ENCODE measurements around the gene KRT31.

KRT31 gene

GRCh38 chr17:41418116-41418860, 20.9 kb upstream of the KRT31 start:
- no peak overlapping the region for H3K27ac ChIP-seq
- H3K4me3 ChIP-seq: no peak overlapping the region
- DNase-seq (ENCODE audit: low spot score): no peak
- TF ChIP-seq CTCF (IDR thresholded peaks at IDR 0.05): no peak

- DNase-seq (ENCODE audit: low spot score): no peak
- Histone ChIP-seq H3K4me3 (no peak overlapping the region), H3K27ac (no peak overlapping the region)
- TF ChIP-seq CTCF (IDR thresholded peaks at IDR 0.05): no peak
Measured at GRCh38 chr17:41417576-41418015, 20.2 kb upstream of the KRT31 start.

- Histone ChIP-seq H3K4me3 (no peak overlapping the region), H3K27ac (no peak overlapping the region)
- DNase-seq (ENCODE audit: low spot score): no peak
- TF ChIP-seq CTCF (IDR thresholded peaks at IDR 0.05): no peak
Measured at GRCh38 chr17:41417127-41417526, 19.7 kb upstream of the KRT31 start.

GRCh38 chr17:41416479-41416878, 19.1 kb upstream of the KRT31 start:
- no peak for DNase-seq (ENCODE audit: low spot score)
- H3K4me3 ChIP-seq: no peak overlapping the region
- no peak overlapping the region for H3K27ac ChIP-seq
- TF ChIP-seq CTCF (IDR thresholded peaks at IDR 0.05): no peak

- H3K4me3 ChIP-seq: no peak overlapping the region
- no peak overlapping the region for H3K27ac ChIP-seq
- TF ChIP-seq CTCF (IDR thresholded peaks at IDR 0.05): no peak
- DNase-seq (ENCODE audit: low spot score): no peak
Measured at GRCh38 chr17:41415833-41416335, 18.5 kb upstream of the KRT31 start.

- H3K4me3 ChIP-seq: no peak overlapping the region
- H3K27ac ChIP-seq: no peak overlapping the region
- no peak for TF ChIP-seq CTCF (IDR thresholded peaks at IDR 0.05)
- no peak for DNase-seq (ENCODE audit: low spot score)
Measured at GRCh38 chr17:41415411-41415810, 18.0 kb upstream of the KRT31 start.

GRCh38 chr17:41413982-41414381, 16.6 kb upstream of the KRT31 start:
- no peak for DNase-seq (ENCODE audit: low spot score)
- no peak overlapping the region for H3K27ac ChIP-seq
- no peak overlapping the region for H3K4me3 ChIP-seq
- TF ChIP-seq CTCF (IDR thresholded peaks at IDR 0.05): no peak

Measured in coronary artery (tissue), 2 donors.